Fibroblast of lung (primary cell): Measurements from ENCODE around the gene TERT.

ENCODE experiments used
- EZH2 ChIP-seq: IDR thresholded peaks from 2 replicates; pipeline ENCODE4 v1.5.1; 2012; ENCODE audit warnings: low read length, control low read depth, mild to moderate bottlenecking; ENCODE audit errors: missing control alignments
- TF ChIP-seq, protein P1 (sequence below), 2 donors: IDR thresholded peaks in 1 of 2; conservative IDR thresholded peaks in 1 of 2; 1 replicate in 1 of 2; 2 replicates in 1 of 2; pipeline ENCODE4 v1.5.1; 2011 to 2012; ENCODE audit warnings: low read length in 2 of 2, control low read depth in 1 of 2, inconsistent platforms in 1 of 2, low read depth in 1 of 2, mild to moderate bottlenecking in 1 of 2

GRCh38 chr5:1278216-1278615 lies 16.7 kb downstream of the TERT start:
- TF ChIP-seq, protein P1, sequence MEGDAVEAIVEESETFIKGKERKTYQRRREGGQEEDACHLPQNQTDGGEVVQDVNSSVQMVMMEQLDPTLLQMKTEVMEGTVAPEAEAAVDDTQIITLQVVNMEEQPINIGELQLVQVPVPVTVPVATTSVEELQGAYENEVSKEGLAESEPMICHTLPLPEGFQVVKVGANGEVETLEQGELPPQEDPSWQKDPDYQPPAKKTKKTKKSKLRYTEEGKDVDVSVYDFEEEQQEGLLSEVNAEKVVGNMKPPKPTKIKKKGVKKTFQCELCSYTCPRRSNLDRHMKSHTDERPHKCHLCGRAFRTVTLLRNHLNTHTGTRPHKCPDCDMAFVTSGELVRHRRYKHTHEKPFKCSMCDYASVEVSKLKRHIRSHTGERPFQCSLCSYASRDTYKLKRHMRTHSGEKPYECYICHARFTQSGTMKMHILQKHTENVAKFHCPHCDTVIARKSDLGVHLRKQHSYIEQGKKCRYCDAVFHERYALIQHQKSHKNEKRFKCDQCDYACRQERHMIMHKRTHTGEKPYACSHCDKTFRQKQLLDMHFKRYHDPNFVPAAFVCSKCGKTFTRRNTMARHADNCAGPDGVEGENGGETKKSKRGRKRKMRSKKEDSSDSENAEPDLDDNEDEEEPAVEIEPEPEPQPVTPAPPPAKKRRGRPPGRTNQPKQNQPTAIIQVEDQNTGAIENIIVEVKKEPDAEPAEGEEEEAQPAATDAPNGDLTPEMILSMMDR (conservative IDR thresholded peaks at IDR 0.05 in 1 of 2, IDR thresholded peaks at IDR 0.05 in 1 of 2; ENCODE audit: low read depth in 1 of 2, low read length in 2 of 2) = no peak
- TF ChIP-seq EZH2 = no peak
